Stimulated activated CD8-positive, alpha-beta memory T cell treated with anti-CD3 and anti-CD28 coated beads, Interleukin-7, amount 100 ng/mL, for 4 hours (primary cell): ENCODE results near the gene KRT77.
"Not testable (repeated sequence)": the region's sequence is repeated elsewhere in the genome, so short reads cannot be mapped to it uniquely, and the experiment has no call there.

ENCODE experiments used
- DNase-seq, 2 donors: peaks; one replicate each; pipeline ENCODE4 v3.0.0-alpha.2; 2020; ENCODE audit warnings: low read depth in 2 of 2

The KRT77 gene

DNA sequence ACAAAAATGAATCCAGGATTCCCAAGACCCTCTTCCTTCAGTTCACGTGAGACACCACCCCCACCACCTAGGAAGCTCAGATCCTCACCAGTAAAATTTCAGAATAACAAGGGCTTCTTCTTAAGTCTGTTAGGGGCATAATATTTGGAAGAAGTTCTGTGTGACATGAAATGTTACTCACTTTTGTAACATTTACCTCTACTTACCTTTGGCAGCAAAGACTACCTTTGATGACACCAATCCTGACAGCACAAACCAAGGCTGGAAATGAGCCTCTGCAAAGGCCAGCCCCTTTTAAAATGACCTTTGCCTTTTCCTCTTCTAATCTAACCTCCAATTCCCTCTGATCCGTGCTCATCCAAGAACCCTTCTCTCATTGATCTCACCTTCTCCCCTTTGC lies 19.4 kb upstream of the KRT77 start:
- DNase-seq, result no peak

- DNase-seq, result no peak
Observed at GRCh38 chr12:52721838-52722470, 18.6 kb upstream of the KRT77 start.

GRCh38 chr12:52720365-52720886 lies 17.1 kb upstream of the KRT77 start:
- no peak for DNase-seq

DNA sequence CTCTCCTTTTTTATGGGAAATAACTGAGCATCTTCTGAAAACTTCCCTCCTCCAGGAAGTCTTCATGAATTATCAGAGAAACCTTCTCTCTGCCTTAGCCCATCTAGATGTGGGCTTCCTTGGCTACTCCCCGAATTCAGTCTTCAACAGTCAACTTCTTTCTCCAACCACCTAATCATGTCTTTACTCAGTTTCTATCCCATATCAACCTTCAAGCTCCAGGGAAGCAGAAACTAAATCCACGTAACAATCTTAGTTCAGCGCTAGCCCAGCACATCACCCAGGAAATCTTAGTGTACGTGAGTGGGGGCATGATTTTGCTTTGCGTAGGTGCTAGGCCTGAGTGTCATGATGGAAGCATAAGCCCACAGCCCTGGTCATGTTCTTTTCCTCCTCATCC lies 12.7 kb upstream of the KRT77 start:
- no peak for DNase-seq

DNA sequence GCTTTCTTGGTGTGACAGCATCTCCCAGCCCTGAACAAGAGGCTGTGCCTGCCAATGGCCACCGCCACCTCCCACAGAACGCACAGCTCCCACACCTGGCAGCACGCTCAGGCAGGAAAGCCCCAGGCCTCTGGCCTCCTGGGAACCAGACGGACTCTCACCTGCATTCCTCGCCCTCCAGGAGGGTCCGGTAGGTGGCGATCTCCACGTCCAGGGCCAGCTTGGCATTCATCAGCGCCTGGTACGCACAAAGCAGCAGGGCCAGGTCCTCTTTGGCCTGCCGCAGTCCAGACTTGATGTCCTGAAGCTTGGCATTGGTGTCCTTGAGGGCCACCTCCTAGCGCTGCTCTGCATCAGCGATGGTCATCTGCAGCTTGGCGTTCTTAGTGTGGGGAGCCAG lies 12.1 kb upstream of the KRT77 start:
- DNase-seq, result no peak

GRCh38 chr12:52714887-52715281 lies 11.6 kb upstream of the KRT77 start:
- no peak for DNase-seq

DNA sequence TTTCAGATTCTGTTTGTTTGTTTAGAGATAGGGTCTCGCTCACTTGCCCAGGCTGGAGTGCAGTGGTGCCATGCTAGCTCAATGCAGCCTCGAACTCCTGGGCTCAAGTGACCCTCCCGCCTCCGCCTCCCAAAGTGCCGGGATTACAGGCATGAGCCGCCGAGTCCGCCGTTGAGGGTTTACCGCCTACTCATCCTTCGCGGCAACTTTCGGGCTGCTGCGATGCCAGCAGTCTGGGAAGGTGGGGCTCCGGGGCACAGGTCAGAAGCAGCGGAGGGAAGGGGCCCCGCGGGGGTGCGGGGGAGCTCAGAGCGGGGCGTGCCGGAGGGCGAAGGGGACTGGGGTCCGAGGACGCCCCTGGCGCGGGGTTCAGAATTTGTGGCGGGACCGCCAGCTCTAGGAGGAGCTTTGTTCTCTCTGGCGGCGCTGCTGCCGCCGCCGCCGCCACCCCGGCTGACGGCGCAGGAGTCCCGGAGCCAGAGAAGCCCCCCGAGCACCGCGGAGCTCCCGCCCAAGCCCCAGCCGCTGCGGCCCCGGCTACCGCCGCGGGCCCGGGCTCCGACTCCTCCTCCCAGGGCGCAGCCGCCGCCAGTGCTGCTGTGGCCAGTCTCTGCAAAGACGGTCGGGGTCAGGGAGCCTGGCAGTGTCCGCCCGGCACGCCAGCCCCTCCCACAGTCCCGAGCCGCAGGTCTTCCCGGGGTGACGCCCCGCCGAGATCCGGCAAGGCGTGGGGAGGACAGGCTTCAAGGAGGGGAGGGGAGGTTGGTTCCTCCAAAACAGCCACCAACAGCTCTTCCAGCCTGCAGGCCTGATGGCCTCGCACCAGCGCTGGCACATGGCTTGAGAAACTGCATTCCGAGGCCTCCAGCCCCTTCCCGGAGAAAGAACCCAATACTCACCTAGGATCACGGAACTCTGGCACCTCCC lies 10.9 kb upstream of the KRT77 start:
- peak in 1 of 2 donors; percentile 12 for DNase-seq

- DNase-seq, result not testable (repeated sequence)
Observed at GRCh38 chr12:52712122-52712521, 8.8 kb upstream of the KRT77 start.

DNA sequence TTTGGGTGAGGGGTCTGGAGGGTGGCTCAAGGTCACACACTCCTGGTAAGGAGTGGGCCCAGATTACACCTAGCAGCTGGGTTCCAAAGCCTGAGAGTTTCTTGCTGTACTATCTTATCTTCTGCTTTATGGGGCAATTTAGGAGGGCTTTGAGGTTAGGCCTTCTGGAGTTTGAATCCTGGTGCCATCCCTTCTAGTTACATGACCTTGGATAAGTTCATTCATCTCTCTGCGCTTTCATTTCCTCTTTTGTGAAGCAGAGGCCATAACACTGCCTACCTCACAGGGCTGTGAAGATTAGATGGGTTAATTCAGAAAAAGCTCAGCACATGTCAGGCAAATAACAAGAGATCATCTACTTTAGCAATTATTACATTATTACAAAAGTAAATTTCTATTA lies 7.4 kb upstream of the KRT77 start:
- DNase-seq, result no peak

DNA sequence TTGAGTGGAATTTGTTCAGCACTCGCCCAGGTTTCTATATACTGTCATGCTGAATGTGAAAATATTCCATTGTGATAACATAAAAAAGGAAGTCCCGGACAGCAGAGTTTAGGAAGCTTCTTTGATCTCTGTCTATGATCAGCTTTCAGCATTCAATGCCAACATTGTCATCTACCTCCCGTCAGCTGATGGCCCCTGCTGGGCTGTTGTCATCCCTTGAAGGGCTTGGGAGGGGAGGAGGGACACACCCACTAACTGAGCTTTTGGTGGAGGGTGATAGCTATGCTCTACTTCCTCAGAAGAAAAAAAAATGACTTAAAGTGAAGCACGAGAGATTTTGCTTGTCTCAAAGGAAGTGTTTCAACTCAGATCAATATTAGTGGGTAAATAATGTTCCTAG lies 4.7 kb upstream of the KRT77 start:
- no peak for DNase-seq

DNA sequence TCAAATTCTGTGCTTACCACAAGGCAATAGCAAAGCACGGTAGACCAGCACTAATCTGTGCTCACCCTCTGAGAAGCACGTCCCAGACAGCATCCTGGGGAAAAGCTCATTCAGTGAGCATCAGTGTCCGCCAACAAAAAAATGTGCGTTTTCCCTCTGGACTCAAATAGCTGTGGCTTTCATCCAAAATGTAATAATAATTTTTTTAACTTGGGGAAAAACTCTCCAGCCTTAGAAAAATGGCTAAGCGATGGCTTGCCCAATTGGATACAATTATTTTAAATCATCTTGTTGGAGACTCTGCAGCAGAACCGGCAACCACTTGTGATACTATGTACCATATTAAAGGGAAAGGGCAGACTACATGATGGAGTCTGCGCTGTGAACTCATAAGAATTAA lies 1.1 kb upstream of the KRT77 start:
- DNase-seq, result no peak

GRCh38 chr12:52703878-52704277 lies 554 bp upstream of the KRT77 start:
- DNase-seq, result no peak

DNA sequence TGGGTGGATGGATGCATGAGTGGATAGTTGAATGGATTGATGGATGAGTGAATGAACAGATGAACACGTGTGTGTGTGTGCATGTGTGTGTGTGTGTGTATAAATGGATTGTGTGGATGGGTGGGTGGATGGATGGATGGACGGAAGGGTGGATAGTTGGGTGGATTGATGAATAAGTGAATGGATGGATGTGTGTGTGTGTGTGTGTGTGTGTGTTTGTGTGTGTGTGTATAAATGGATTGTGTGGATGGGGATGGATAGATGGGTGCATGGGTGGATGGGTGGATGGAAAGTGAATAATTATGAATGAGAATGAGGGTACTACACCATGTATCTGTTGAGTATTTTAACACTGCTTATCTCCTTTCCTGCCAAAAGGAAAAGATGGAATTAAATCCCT lies 986 bp downstream of the KRT77 start:
- no peak for DNase-seq

GRCh38 chr12:52701281-52701680 lies 2.0 kb downstream of the KRT77 start:
- no peak for DNase-seq

- DNase-seq, result no peak
Observed at GRCh38 chr12:52699960-52700359, 3.4 kb downstream of the KRT77 start.

GRCh38 chr12:52699373-52699772 lies 4.0 kb downstream of the KRT77 start:
- DNase-seq, result no peak

GRCh38 chr12:52698651-52699340 lies 4.5 kb downstream of the KRT77 start:
- no peak for DNase-seq

DNA sequence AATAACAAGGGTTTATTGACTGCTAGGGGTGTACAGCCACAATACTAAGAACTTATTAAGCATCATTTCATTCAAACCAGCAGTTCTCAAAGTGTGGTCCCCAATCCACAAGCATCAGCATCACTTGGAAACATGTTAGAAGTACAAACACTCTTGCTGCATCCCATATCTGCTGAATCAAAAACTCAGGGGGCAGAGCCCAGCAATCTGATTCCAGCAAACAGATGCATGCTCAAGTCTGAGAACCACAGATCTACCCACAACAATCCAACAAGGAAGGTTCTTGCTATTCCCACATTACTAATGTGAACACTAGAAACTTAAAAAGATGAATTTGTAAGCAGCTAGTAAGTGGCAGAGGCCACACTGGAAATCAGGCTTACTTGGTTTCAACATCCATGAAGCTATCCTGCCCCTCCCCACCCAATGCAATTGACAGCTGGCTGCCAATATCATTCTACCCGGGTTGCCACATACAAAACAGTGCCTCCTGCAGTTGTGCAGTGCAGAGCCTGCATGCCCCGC lies 6.2 kb downstream of the KRT77 start:
- no peak for DNase-seq

- DNase-seq, result no peak
Observed at GRCh38 chr12:52696588-52696987, 6.7 kb downstream of the KRT77 start.

DNA sequence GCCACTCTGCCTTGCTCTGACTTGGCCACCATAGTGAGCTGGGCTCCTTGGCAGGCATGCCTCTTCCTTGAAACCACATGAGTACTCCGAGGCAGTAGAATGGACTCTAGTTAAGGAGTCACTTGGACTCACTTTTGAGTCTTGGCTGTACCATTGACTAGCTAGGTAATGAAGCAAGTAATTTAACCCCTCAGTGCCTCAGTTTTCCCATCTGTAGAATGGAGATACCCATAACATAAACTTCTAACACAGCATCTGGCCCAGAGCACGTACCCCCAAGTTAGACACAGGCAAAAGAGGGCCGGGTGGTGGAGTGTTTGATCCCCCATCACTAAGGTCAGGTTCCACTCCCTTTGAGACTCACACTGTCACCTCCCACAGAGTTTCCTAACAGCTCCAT lies 8.3 kb downstream of the KRT77 start:
- DNase-seq, result no peak

DNA sequence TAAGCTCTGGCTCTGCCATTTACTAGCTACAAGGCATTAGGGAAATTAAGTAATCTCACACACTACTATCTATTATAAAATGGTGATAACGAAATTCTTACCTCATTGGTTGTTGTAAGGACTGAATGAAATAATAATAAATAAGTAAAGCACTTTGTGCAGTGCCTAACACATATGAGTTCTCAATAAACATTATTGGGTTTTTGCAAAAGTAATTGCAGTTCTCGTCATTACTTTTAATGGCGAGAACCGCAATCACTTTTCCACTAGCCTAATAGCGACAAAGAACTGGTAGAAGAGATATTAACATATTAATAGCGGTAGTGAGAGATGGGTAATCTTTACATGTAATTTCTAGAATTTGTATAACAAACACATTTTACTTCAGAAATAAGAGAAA lies 9.2 kb downstream of the KRT77 start:
- no peak for DNase-seq

- DNase-seq, result no peak
Observed at GRCh38 chr12:52693261-52693660, 10.1 kb downstream of the KRT77 start.
